ENCODE measurements around the gene G6PC2.

DNA sequence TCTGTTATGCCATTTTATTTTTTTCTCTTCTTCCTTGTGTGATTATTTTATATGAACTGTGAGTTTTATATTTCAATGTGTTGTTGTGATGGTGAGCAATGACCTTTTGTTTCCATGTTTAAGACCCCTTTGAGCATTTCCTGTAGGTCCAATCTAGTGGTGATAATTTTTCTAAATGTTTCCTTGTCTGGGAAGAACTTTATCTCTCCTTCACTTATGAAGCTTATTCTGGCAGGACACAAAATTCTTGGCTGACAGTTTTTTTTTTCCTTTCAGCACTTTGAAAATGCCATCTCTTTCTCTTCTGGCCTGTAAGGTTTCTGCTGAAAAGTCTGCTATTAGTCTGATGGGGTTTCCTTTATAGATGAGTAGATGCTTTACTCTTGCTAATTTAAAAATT, 53.2 kb downstream of the G6PC2 start:
- no peak for TF ChIP-seq EZH2 (IDR thresholded peaks at IDR 0.05; ENCODE audit: borderline replicate concordance, insufficient read depth, low read depth, low read length, poor library complexity, severe bottlenecking)
- TF ChIP-seq, protein P1, sequence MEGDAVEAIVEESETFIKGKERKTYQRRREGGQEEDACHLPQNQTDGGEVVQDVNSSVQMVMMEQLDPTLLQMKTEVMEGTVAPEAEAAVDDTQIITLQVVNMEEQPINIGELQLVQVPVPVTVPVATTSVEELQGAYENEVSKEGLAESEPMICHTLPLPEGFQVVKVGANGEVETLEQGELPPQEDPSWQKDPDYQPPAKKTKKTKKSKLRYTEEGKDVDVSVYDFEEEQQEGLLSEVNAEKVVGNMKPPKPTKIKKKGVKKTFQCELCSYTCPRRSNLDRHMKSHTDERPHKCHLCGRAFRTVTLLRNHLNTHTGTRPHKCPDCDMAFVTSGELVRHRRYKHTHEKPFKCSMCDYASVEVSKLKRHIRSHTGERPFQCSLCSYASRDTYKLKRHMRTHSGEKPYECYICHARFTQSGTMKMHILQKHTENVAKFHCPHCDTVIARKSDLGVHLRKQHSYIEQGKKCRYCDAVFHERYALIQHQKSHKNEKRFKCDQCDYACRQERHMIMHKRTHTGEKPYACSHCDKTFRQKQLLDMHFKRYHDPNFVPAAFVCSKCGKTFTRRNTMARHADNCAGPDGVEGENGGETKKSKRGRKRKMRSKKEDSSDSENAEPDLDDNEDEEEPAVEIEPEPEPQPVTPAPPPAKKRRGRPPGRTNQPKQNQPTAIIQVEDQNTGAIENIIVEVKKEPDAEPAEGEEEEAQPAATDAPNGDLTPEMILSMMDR (IDR thresholded peaks at IDR 0.05) = no peak
